Hippocampal formation (tissue), 2 donors: ENCODE data around the gene RHBDD3.

Experiments used
- DNase-seq, 2 donors: peaks; one replicate each; lab custom pipeline; 2025; lab: John Stamatoyannopoulos, UW

The RHBDD3 gene

GRCh38 chr22:29306175-29306834 is 38.5 kb upstream of the RHBDD3 start, which contains the start of gene GAS2L1:
Gene GAS2L1, plus strand, starts transcription at chr22:29306650. Its CDS starts 1,456 bp downstream, at chr22:29308106.
- peak; percentile 14 to 76 for DNase-seq

- DNase-seq = no peak
Observed at GRCh38 chr22:29305836-29306174, 38.0 kb upstream of the RHBDD3 start.

DNA sequence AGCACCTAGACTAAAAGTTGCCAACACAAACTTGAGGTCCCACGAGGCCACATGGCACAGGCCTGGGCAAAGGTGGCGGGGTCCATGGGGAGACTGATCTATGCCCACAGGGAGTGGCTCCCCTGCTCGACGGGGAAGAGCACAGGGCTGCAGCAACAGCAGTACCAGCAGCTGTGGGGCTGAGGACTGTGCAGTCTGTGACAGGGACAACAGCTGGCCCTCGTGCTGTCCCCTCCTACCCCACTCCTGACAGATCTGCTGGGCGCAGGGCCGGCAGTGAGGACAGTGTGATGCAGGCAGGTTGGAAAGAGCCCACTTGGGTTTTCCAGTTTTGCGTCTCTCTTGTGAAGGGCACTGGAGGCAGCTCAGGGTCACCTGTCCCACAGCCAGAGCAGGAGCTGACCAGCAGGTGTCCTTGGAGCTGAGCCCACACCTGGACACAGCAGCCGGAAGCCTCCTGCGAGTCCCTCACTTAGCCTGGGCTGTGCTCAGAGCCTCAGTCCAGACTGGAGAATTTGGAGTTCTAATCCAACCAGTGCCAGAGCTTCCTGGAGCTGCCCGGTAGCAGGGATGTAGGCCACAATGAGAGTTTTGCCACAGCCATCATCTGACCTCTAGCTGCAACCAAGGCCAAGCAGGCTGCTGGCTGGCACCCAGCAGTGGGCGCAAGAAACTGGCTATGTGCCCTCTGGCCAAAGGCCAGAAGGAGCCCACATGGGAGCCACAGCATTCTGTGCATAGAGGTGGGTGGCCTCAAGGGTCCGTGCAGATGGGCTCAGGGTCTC is 35.1 kb upstream of the RHBDD3 start:
- no peak for DNase-seq

GRCh38 chr22:29302402-29302680 is 34.6 kb upstream of the RHBDD3 start:
- DNase-seq = peak in 1 of 2 donors; percentile 40

DNA sequence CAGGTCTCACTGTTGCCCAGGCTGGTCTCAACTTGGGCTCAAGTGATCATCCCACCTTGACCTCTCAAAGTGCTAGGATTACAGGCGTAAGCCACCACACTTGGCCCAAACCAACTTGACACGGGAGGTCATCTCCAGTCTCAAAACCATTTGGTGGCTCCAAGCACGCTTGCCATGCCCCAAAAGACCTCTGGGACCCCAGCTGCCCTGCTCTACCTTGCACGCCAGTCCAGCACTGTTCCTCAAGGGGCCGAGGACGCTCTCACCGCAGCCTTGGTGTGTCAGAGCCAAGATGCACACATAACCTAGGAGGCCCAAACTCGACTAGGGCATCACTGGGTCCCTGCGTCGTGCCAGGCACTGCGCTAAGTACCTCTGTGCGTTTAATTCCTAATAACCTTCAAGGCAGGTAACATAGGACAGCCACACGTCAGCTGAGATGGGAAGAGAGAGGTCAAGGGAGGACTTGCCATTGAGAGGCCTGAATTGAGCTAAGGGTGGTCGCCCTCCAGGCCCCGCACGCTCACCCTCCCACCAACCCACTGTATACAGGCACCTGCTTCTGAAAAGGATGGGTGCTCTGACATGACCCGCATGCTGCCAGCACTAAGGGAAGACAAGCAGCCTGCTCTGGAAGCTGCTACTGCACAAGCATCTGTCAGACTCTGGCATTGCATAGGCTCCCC is 34.1 kb upstream of the RHBDD3 start:
- no peak for DNase-seq

DNA sequence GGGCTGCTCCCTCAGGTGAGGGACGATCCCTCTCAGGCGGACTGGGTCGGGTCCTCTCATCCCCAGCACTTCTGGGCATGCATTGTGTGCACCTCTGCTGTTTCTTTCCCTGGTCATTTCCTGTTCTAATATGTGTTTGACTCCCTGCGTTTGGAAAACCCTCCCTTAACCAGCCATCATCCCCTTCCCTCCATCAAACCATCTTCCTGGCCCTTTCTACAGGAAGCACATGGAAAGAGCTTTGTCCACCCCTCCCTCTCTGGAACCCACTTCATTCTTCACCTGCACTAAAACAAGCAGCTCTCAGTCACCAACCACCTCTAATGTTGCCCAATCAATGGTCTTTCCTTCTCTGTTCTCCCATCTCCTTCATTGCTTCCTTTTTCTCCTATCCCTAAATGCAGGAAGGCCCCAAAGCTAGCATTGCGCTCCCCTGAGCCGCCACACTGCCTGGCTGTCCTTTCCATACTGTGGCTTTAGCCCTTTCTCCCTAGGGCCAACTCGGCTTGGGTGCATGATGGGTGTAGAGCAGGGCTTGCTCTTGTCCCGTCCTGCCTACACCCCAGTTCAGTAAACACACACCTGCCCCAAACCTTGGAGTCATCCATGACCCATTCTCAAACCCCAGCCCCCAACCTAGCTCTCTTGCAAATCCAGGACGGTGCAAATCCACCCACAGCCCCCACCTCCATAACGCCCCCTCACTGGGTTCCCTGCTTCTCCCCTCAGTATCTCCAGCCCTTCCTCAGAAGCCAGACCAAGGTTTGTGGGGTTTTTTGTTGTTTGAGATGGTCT is 33.2 kb upstream of the RHBDD3 start:
- DNase-seq = no peak

- no peak for DNase-seq
Observed at GRCh38 chr22:29300467-29300806, 32.7 kb upstream of the RHBDD3 start.

DNA sequence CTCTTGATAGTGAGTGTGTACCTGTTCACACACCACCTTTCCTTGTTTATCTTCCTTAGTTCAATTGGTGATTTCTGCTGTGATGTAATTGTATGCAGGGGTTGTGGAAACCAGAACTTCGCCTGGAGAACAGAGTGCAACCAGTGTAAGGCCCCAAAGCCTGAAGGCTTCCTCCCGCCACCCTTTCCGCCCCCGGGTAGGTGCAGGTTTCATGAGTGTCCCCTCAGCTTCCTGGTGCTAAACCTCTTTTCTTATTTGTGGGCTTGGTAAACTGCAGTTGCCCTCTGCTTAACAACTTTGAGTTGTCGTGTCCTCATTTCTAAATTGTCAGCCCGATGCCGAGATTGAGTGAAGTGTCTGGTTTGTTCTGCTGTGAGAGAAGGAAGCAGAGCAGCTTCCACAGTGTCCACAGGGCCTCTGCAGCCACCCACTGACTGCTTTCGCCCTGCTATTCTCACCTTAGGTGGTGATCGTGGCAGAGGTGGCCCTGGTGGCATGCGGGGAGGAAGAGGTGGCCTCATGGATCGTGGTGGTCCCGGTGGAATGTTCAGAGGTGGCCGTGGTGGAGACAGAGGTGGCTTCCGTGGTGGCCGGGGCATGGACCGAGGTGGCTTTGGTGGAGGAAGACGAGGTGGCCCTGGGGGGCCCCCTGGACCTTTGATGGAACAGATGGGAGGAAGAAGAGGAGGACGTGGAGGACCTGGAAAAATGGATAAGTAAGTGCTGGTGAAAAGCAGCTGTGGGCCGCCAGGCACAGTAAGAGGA is 31.5 kb upstream of the RHBDD3 start:
- DNase-seq = no peak

GRCh38 chr22:29298641-29299040 is 30.9 kb upstream of the RHBDD3 start:
- no peak for DNase-seq

DNA sequence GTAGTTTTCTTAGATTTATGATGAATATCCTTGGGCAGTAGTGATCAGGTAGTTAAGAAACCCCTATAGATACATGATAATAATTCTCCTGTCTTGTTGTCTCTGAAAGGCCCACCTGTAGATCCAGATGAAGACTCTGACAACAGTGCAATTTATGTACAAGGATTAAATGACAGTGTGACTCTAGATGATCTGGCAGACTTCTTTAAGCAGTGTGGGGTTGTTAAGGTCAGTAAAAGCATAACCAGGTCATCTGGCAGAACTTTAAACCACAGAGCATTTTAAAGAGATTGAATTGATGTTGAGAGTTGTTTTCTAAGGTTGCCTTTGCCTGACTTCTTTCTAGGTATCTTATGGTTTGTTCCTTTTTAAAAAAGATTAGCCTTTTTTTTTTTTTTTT is 24.6 kb upstream of the RHBDD3 start:
- no peak for DNase-seq

GRCh38 chr22:29291215-29291614 is 23.4 kb upstream of the RHBDD3 start:
- no peak for DNase-seq

DNA sequence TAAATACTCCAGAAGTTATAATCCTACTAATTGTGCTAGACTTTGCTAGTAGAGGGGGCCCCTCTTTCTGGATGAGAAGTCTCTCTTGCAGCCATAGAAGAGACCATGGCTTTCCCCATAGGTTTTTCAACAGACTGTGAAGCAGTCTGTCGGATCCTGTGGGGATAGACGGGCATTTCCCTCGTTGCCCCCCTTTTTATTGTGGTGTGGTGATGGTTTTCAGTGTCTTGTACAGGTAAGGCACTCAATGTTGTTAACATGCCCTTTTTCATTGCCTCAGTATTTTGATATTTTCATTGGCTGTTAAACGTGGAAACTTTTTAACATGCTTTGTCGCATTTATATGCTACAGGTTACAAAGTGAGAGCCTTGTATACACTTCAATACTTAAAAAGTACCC is 22.3 kb upstream of the RHBDD3 start:
- DNase-seq = no peak

DNA sequence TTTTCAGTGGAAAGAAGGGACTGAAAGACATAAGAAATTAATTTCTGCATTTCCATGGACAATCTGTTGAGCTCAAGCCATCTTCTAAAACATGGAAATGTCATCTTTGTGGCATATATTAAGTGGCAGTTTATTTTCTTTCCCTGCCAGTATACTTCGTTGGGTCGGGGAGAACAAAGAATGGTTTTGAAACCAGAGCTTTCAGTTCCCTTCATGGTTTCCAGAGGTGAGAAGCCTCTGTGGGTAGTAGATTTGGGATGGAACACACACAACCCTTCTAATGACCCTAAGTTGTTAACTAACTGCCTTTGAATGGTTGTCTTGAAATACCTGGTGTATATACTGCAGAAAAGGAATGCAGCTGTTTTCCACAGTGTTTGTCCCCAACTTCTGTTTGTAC is 21.1 kb upstream of the RHBDD3 start:
- DNase-seq = no peak

- no peak for DNase-seq
Observed at GRCh38 chr22:29284196-29284595, 16.4 kb upstream of the RHBDD3 start.

- DNase-seq = no peak
Observed at GRCh38 chr22:29277927-29278326, 10.1 kb upstream of the RHBDD3 start.

DNA sequence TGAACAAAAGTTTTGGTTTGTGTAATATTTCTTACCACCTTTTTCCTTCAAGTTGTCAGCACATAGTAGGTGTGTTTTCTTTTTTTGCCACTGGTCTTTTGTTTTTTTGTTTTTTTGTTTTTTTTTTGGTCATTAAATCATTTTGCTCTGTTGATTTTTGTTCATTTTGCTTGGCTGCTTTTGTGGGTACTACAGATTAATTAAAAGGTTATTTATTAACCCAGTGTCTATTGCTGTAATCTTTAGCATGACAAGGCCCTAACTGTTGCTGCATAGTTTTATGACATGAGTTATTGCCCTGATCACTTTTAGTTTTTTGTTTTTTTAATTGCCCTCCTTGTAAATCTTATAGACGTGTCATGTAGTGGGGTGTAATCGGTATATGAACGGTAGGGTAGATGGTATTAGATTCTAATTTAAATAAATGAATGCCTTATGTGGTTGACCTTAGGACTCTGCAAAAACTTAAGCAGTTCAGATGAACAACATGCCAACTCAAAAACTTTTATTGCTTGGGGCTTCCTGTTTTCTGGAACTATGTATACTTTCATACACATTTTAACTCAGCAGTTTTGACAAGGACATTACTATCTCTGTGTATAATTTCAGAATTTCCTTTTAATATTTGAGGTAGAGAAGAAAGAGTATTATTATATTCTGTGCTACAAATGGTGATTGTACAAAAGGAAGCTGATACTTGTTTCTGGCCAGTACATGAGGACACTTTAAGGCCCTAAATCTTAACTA is 8.2 kb upstream of the RHBDD3 start:
- no peak for DNase-seq

DNA sequence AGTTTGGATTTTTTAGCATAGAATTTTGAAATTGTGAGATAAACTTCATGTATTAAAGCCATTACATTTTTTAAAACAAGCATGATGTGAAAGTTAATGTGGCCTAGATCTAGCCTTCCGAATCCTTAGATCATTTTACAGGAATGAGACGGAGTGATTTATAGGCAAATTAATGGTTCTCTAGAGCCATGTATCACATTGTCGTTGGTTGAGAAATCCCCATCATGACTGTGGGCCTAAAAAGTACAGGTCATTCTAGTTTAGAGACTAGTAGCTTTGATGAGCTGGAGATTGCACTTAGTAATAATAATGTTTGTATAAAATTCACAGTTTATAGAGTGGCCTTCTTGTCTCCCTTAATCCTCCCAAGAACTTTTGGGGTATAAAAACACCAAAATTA is 7.4 kb upstream of the RHBDD3 start:
- no peak for DNase-seq

GRCh38 chr22:29272624-29273023 is 4.8 kb upstream of the RHBDD3 start:
- DNase-seq = no peak

- no peak for DNase-seq
Observed at GRCh38 chr22:29270475-29271271, 2.9 kb upstream of the RHBDD3 start.
